Uterus (tissue), 4 donors: ENCODE results near the gene TAP2. TPM values are rescaled to one million over a fixed set of nuclear protein-coding genes. Genes with fewer than 3 reads are reported as not detected.

ENCODE experiments used
- DNase-seq, 2 donors: peaks; one replicate each; pipeline ENCODE4 v3.0.0-alpha.2; 2019 to 2020
- H3K27ac ChIP-seq, 2 donors: fragments of 200-600 bp; sonication (generic); 1 replicate in 1 of 2; 2 replicates in 1 of 2; pipeline ENCODE4 v1.5.1; 2016 to 2018
- H3K27me3 ChIP-seq, 2 donors: fragments of 200-600 bp; sonication (generic); one replicate each; pipeline ENCODE4 v1.5.1; 2018 to 2019; ENCODE audit warnings: control low read depth in 1 of 2
- H3K36me3 ChIP-seq, 2 donors: fragments of 200-600 bp; sonication (generic); one replicate each; pipeline ENCODE4 v1.5.1; 2019; ENCODE audit warnings: control low read depth in 1 of 2
- H3K4me1 ChIP-seq, 2 donors: fragments of 200-600 bp; sonication (generic); one replicate each; pipeline ENCODE4 v1.5.1; 2018 to 2019; ENCODE audit warnings: control low read depth in 1 of 2
- H3K4me3 ChIP-seq, 2 donors: fragments of 200-600 bp; sonication (generic); 1 replicate in 1 of 2; 2 replicates in 1 of 2; pipeline ENCODE4 v1.5.1; 2018 to 2019; ENCODE audit warnings: mild to moderate bottlenecking in 1 of 2
- H3K9me3 ChIP-seq, 2 donors: fragments of 200-600 bp; sonication (generic); one replicate each; pipeline ENCODE4 v1.5.1; 2019; ENCODE audit warnings: control low read depth in 1 of 2
- CTCF ChIP-seq, 4 experiments: fragments of 200-600 bp in 2 of 4; fragments of 450-650 bp in 2 of 4; sonication (generic) in 2 of 4; IDR thresholded peaks; one replicate each; pipeline ENCODE4 v1.5.1; 2016 to 2019; ENCODE audit warnings: antibody characterized with exemption in 4 of 4, mild to moderate bottlenecking in 2 of 4, moderate library complexity in 1 of 4
- POLR2A ChIP-seq, 2 donors: fragments of 450-650 bp; IDR thresholded peaks; one replicate each; pipeline ENCODE4 v1.6.1; 2016; ENCODE audit warnings: antibody characterized with exemption in 2 of 2, mild to moderate bottlenecking in 1 of 2, moderate library complexity in 1 of 2
- intact Hi-C: fragments of 100-400 bp; cut with DNase I; formaldehyde crosslinking; loops from one replicate; pipeline ENCODE4 v1.15.1; 2023; ENCODE audit warnings: low total_unique reads
- total RNA-seq, 4 donors: library from RNA; depleted of rRNA in 3 of 4; stranded (reverse); fragments of >200 nt in 3 of 4; gene quantifications; one replicate each; pipeline versions ENCODE4 v1.1.0 to v1.2.4, GENCODE V29; 2014 to 2023
- donor health status: DM: yes; HTN: yes; CAD: no.

Gene TAP2
- total RNA-seq, 4 donors from 2014 or later, result 3.0 to 42.4 (median 21.5) TPM

GRCh38 chr6:32833664-32834063 lies 4.9 kb downstream of the TAP2 start:
- Histone ChIP-seq H3K9me3 (no peaks in the 10 kb centered on the region), H3K36me3 (no peaks in the 10 kb centered on the region), H3K27ac (no peak overlapping the region), H3K27me3 (no peaks in the 10 kb centered on the region), H3K4me1 (no peaks in the 10 kb centered on the region), H3K4me3 (no peak overlapping the region)
- TF ChIP-seq CTCF (IDR thresholded peaks at IDR 0.05), result no peak
- no peak for TF ChIP-seq POLR2A (IDR thresholded peaks at IDR 0.05)
- DNase-seq, result no peak
- intact Hi-C loops, result no loop called here

GRCh38 chr6:32832535-32832934 lies 6.0 kb downstream of the TAP2 start:
- H3K27ac ChIP-seq, result no peak overlapping the region
- no peaks in the 10 kb centered on the region for H3K9me3 ChIP-seq
- intact Hi-C loops, result no loop called here
- no peaks in the 10 kb centered on the region for H3K36me3 ChIP-seq
- no peak for DNase-seq
- TF ChIP-seq CTCF (IDR thresholded peaks at IDR 0.05) (no peak), POLR2A (IDR thresholded peaks at IDR 0.05) (no peak)
- H3K4me1 ChIP-seq, result no peaks in the 10 kb centered on the region
- no peak overlapping the region for H3K4me3 ChIP-seq
- H3K27me3 ChIP-seq, result no peaks in the 10 kb centered on the region

GRCh38 chr6:32830936-32831335 lies 7.6 kb downstream of the TAP2 start:
- no peaks in the 10 kb centered on the region for H3K36me3 ChIP-seq

GRCh38 chr6:32830017-32830416 lies 8.5 kb downstream of the TAP2 start:
- Histone ChIP-seq H3K27ac (no peak overlapping the region), H3K4me3 (no peak overlapping the region), H3K36me3 (no peaks in the 10 kb centered on the region), H3K4me1 (no peaks in the 10 kb centered on the region), H3K27me3 (no peaks in the 10 kb centered on the region), H3K9me3 (no peaks in the 10 kb centered on the region)
- DNase-seq, result no peak
- no peak for TF ChIP-seq CTCF (IDR thresholded peaks at IDR 0.05)
- TF ChIP-seq POLR2A (IDR thresholded peaks at IDR 0.05), result no peak
- intact Hi-C loops, result no loop called here

More at GRCh38 chr6:32830936-32831335, 7.6 kb downstream of the TAP2 start:
- Histone ChIP-seq H3K27me3 (no peaks in the 10 kb centered on the region), H3K9me3 (no peaks in the 10 kb centered on the region), H3K4me3 (no peak overlapping the region), H3K4me1 (no peaks in the 10 kb centered on the region), H3K27ac (no peak overlapping the region)
- DNase-seq, result no peak
- TF ChIP-seq CTCF (IDR thresholded peaks at IDR 0.05) (no peak), POLR2A (IDR thresholded peaks at IDR 0.05) (no peak)
- intact Hi-C loops, result no loop called here

GRCh38 chr6:32829495-32829894 lies 9.0 kb downstream of the TAP2 start:
- no peaks in the 10 kb centered on the region for H3K36me3 ChIP-seq
- intact Hi-C loops, result no loop called here
- H3K9me3 ChIP-seq, result no peaks in the 10 kb centered on the region
- no peaks in the 10 kb centered on the region for H3K4me1 ChIP-seq
- no peak overlapping the region for H3K27ac ChIP-seq
- TF ChIP-seq CTCF (IDR thresholded peaks at IDR 0.05) (no peak), POLR2A (IDR thresholded peaks at IDR 0.05) (no peak)
- no peak for DNase-seq
- no peaks in the 10 kb centered on the region for H3K27me3 ChIP-seq
- no peak overlapping the region for H3K4me3 ChIP-seq
